Aortic smooth muscle cell (primary cell): ENCODE measurements around the gene MRPL28. TPM values are rescaled to one million over a fixed set of nuclear protein-coding genes. Genes with fewer than 3 reads are reported as not detected.

Experiments
- total RNA-seq: library from RNA; depleted of rRNA; stranded (reverse); fragments of >200 nt; gene quantifications from 2 replicates; pipeline ENCODE4 v1.2.3, GENCODE V29; 2014

MRPL28 gene
- 79.5 and 91.3 TPM in 2 replicates for total RNA-seq

DNA sequence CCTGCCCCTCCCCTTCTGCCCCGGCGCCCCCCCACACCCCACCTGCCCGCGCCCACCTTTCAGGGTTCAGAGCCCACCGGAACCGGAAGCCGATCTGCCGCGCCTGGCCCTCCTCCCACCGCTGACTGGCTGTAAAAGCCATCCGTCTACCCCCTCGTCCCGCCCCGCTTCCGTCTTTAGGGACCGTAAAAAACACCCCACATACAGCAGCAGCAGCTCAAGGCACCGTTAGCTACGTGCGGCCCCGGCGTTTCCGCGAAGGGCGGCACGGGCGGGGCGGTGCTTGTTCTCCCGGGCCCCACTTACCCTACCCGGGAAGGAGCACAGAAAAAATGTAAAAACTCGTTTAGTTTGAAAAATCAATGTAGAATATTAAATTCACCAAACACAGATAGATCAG is at the start of gene MRPL28:
Gene MRPL28, minus strand, starts transcription at position 96 of the 400 bp plus-strand sequence. CDS start 320 bp downstream, outside the sequence.

DNA sequence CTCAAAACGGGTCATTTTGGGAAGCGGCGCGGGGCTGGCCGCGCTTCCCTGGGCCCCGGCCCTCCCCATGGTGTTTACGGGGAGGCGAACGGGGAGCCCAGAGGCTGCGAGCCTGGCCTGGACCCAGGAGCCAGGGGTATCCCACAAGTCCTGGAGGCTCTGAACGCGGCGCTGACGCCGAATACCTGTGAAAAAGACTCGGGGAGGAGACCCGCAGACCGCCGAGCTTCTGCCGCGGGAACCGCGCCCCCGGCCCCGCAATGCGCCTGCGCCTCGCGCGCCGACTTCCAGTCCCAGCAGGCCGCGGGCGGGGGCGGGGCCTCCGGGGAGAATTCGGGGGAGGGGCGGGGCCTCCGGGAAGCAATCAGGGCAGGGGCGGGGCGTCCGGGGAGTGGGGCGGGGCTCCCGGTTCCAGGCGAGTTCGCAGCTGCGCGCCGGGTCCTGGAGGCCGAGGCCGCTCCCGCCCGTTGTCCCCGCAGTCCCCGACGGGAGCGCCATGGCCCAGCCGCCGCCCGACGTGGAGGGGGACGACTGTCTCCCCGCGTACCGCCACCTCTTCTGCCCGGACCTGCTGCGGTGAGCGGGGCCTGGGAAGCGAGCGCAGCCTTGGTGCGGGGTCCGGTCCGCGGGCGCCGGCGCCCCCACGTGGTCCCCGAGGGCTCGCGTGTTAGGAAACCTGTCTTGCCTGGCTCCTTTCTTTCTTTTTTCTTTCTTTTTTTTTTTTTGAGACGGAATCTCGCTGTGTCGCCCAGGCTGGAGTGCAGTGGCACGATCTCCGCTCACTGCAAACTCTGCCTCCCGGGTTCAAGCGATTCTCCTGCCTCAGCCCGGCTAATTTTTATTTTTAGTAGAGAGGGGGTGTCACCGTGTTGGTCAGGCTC is 31.4 kb upstream of the MRPL28 start, which contains the start of gene DECR2:
Gene DECR2, plus strand, starts transcription at position 418 of the 881 bp plus-strand sequence. Its CDS starts 79 bp downstream, at position 497.

GRCh38 chr16:397135-397661 is 26.9 kb upstream of the MRPL28 start, which contains the start of gene NME4:
Gene NME4 (plus strand): TSS chr16:397199. CDS start chr16:397223, 24 bp downstream.

DNA sequence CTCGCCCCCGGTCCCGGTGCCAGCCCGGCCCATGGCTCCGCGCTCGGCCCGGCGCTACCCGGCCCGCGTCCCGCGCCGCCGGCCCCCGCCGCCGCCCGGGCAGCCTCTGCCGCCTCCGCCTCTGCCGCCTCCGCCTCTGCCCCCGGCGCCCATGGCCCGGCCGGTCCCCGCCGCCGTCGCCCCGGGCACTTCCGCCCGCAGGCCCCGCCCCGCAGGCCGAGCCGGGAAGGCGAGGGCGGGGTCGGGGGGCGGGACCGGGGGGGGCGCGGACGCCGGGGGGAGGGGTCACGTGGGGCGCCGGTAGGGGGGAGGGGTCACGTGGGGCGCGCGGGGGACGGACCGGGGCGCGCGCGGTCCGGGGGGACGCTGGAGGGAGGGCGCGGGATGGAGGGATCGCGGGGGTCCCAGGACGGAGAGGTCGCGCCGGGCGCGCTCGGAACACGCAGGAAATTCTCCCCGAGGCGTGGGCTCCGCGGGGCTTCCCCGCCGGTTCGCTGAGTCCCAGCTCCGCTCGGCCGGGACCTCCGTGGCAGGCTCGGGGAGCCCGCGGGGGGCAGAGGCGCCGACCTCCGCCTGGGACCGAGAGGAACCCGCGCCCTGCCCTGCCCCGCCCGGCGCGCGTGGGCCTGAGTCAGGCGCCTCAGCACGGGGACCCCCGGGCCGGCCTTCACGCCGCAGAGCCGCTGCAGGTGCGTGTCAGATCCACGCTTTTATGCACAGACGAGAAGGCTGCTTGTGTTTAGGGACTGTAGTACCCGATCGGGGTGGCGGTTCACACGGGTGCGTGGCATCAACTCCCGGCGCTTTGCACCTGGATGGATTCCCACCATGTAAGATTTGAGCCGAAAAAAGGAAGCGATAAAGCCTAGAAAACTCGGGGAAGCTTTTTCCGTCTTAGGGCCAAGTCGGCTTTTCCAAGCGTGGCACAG is 11.7 kb upstream of the MRPL28 start, which contains the start of gene PGAP6:
Gene PGAP6, minus strand, starts transcription at position 190 of the 929 bp plus-strand sequence. Its CDS starts 157 bp downstream, at position 33.

DNA sequence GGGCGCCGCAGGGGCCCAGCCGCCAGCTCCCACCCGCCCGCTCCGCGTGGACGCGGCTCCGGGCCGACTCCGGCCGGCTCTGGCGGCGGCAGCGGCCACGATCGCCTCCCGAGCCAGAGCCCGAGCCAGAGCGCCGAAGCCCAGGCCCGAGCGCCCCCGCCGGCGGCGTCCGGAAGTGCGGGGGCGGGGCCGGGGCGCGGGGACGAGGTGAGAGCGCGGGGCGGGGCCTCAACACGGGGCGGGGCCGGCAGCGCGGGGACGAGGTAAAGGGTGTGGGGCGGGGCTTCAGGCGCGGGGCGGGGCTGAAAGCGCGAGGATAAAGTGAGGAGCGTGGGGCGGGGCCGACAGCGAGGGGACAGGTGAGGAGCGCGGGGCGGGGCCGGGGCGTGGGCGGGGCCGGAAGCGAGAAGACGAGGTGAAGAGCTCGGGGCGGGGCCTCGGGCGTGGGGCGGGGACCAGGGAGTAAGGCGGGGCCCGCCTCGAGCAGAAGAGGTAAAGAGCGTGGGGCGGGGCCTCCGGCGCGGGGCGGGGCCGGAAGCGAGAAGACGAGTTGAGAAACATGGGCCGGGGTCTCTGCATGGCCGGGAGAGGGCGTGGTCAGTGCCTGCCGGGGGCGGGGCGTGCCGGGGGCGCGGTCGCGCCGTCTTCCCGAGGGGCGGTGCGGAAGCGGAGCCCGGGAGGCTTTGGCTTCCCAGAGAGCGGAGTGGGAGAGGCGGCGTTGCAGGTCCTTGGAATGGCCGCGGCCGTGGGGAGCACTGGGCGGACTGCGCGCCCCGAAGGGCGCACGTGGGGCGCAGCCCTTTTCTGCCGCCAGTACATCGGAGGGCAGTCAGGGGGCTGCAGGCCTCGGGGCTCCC is 17.6 kb downstream of the MRPL28 start, which contains the start of gene AXIN1:
Gene AXIN1, minus strand, starts transcription at position 177 of the 857 bp plus-strand sequence. CDS start 5,698 bp downstream, outside the sequence.

Other genes with a start within 250 kb of the MRPL28 start
- gene NPRL3, start 231.9 kb downstream of the MRPL28 start, total RNA-seq = 7.1 and 9.0 TPM in 2 replicates
- gene HBZ, start 217.9 kb downstream of the MRPL28 start, total RNA-seq = not detected in 2 replicates
- not detected in 2 replicates for gene HBM, start 204.6 kb downstream of the MRPL28 start, total RNA-seq
- not detected in 2 replicates for gene HBA2, start 197.7 kb downstream of the MRPL28 start, total RNA-seq
- gene HBA1, start 193.9 kb downstream of the MRPL28 start, total RNA-seq = not detected in 2 replicates
- not detected in 2 replicates for gene HBQ1, start 190.1 kb downstream of the MRPL28 start, total RNA-seq
- 31.3 and 31.8 TPM in 2 replicates for gene LUC7L, start 141.1 kb downstream of the MRPL28 start, total RNA-seq
- 49.4 and 63.2 TPM in 2 replicates for gene FAM234A, start 135.7 kb downstream of the MRPL28 start, total RNA-seq
- 2.7 and 5.0 TPM in 2 replicates for gene RGS11, start 94.6 kb downstream of the MRPL28 start, total RNA-seq
- 0.37 and 0.66 TPM in 2 replicates for gene ARHGDIG, start 89.9 kb downstream of the MRPL28 start, total RNA-seq
- 0.79 and 0.93 TPM in 2 replicates for gene PDIA2, start 87.4 kb downstream of the MRPL28 start, total RNA-seq
- gene AXIN1, start 17.8 kb downstream of the MRPL28 start, total RNA-seq = 14.4 and 16.9 TPM in 2 replicates
- gene PGAP6, start 11.4 kb upstream of the MRPL28 start, total RNA-seq = 77.7 and 108 TPM in 2 replicates
- 61.1 and 67.6 TPM in 2 replicates for gene NME4, start 26.7 kb upstream of the MRPL28 start, total RNA-seq
- 8.5 and 10.4 TPM in 2 replicates for gene DECR2, start 31.3 kb upstream of the MRPL28 start, total RNA-seq
- 25.4 and 26.5 TPM in 2 replicates for gene RAB11FIP3, start 55.1 kb upstream of the MRPL28 start, total RNA-seq
- gene CAPN15, start 157.2 kb upstream of the MRPL28 start, total RNA-seq = 15.8 and 20.6 TPM in 2 replicates
- not detected in 2 replicates for gene PRR35, start 189.9 kb upstream of the MRPL28 start, total RNA-seq
- gene NHLRC4, start 196.5 kb upstream of the MRPL28 start, total RNA-seq = 1.7 and 2.6 TPM in 2 replicates
- gene PIGQ, start 199.4 kb upstream of the MRPL28 start, total RNA-seq = 22.5 TPM in 2 replicates
- gene RAB40C, start 219.5 kb upstream of the MRPL28 start, total RNA-seq = 8.3 and 10.0 TPM in 2 replicates